SK-N-MC (cell line): ENCODE results near the gene MTREX.

ENCODE experiments used
- DNase-seq: peaks from one replicate; pipeline ENCODE4 v3.0.0-alpha.2; 2011; ENCODE audit warnings: low read depth, low spot score
- H3K27ac ChIP-seq: fragments of 200-600 bp; sonication (generic); 2 replicates; pipeline ENCODE4 v1.5.1; 2016; ENCODE audit warnings: mixed run types
- H3K36me3 ChIP-seq: fragments of 200-600 bp; sonication (generic); 2 replicates; pipeline ENCODE4 v1.6.1; 2017; ENCODE audit warnings: antibody characterized with exemption, low read length, mixed read lengths; ENCODE audit not compliant: insufficient read depth
- H3K4me3 ChIP-seq: fragments of 200-600 bp; sonication (generic); 2 replicates; pipeline ENCODE4 v1.5.1; 2016
- H3K9ac ChIP-seq: fragments of 200-600 bp; sonication (generic); 2 replicates; pipeline ENCODE4 v1.8.0; 2017; ENCODE audit warnings: mixed run types, mixed read lengths; ENCODE audit not compliant: insufficient read length
- H3K9me3 ChIP-seq: fragments of 200-600 bp; sonication (generic); 2 replicates; pipeline ENCODE4 v1.6.1; 2017; ENCODE audit warnings: low read depth, mild to moderate bottlenecking, antibody characterized with exemption, low read length, moderate library complexity, mixed read lengths
- EZH2 ChIP-seq: fragments of 200-600 bp; sonication (generic); IDR thresholded peaks from one replicate; pipeline ENCODE4 v1.6.1; 2017; ENCODE audit warnings: antibody characterized with exemption
- FOXP2 ChIP-seq: optimal IDR thresholded peaks from 2 replicates; pipeline ENCODE3; 2011; ENCODE audit warnings: mild to moderate bottlenecking, moderate library complexity; ENCODE audit not compliant: insufficient read depth; ENCODE audit errors: extremely low read length, control extremely low read depth
- POLR2AphosphoS5 ChIP-seq: IDR thresholded peaks from 2 replicates; pipeline ENCODE4 v1.6.1; 2012; ENCODE audit warnings: mild to moderate bottlenecking, low read depth, low read length, borderline replicate concordance

The MTREX gene

GRCh38 chr5:55446640-55447351, 139.0 kb downstream of the MTREX start:
- Histone ChIP-seq H3K4me3 (no peak overlapping the region), H3K9ac (no peak overlapping the region), H3K9me3 (no peaks in the 10 kb centered on the region), H3K36me3 (no peaks in the 10 kb centered on the region), H3K27ac (no peak overlapping the region)
- no peak for TF ChIP-seq EZH2
- TF ChIP-seq POLR2AphosphoS5 = no peak
- TF ChIP-seq FOXP2 = no peak
- no peak for DNase-seq

- H3K9me3 ChIP-seq = no peaks in the 10 kb centered on the region
- TF ChIP-seq POLR2AphosphoS5 (no peak), EZH2 (no peak), FOXP2 (no peak)
- no peak overlapping the region for H3K27ac ChIP-seq
- no peak overlapping the region for H3K9ac ChIP-seq
- H3K36me3 ChIP-seq = no peaks in the 10 kb centered on the region
- no peak for DNase-seq
- no peak overlapping the region for H3K4me3 ChIP-seq
Observed at GRCh38 chr5:55450050-55450765, 142.4 kb downstream of the MTREX start.

- Histone ChIP-seq H3K4me3 (no peak overlapping the region), H3K27ac (no peak overlapping the region), H3K36me3 (no peaks in the 10 kb centered on the region), H3K9me3 (no peaks in the 10 kb centered on the region), H3K9ac (no peak overlapping the region)
- TF ChIP-seq POLR2AphosphoS5 = no peak
- TF ChIP-seq EZH2 = no peak
- no peak for TF ChIP-seq FOXP2
- DNase-seq = no peak
Observed at GRCh38 chr5:55451976-55452375, 144.2 kb downstream of the MTREX start.

- TF ChIP-seq POLR2AphosphoS5 (no peak), FOXP2 (no peak), EZH2 (no peak)
- Histone ChIP-seq H3K4me3 (no peak overlapping the region), H3K9me3 (no peaks in the 10 kb centered on the region), H3K9ac (no peak overlapping the region), H3K36me3 (no peaks in the 10 kb centered on the region), H3K27ac (no peak overlapping the region)
- no peak for DNase-seq
Observed at GRCh38 chr5:55453211-55453610, 145.4 kb downstream of the MTREX start.

- no peak for DNase-seq
- H3K27ac ChIP-seq = no peak overlapping the region
- no peak overlapping the region for H3K9ac ChIP-seq
- H3K4me3 ChIP-seq = no peak overlapping the region
- H3K9me3 ChIP-seq = no peaks in the 10 kb centered on the region
- TF ChIP-seq POLR2AphosphoS5 = no peak
- TF ChIP-seq FOXP2 = no peak
- no peak for TF ChIP-seq EZH2
- no peaks in the 10 kb centered on the region for H3K36me3 ChIP-seq
Observed at GRCh38 chr5:55454282-55454681, 146.5 kb downstream of the MTREX start.

- no peak for TF ChIP-seq POLR2AphosphoS5
- TF ChIP-seq EZH2 = no peak
- no peak for TF ChIP-seq FOXP2
- Histone ChIP-seq H3K36me3 (no peaks in the 10 kb centered on the region), H3K4me3 (no peak overlapping the region), H3K9me3 (no peaks in the 10 kb centered on the region), H3K27ac (no peak overlapping the region), H3K9ac (no peak overlapping the region)
- DNase-seq = no peak
Observed at GRCh38 chr5:55456216-55456895, 148.6 kb downstream of the MTREX start.

- DNase-seq = no peak
- TF ChIP-seq FOXP2 = no peak
- no peak for TF ChIP-seq POLR2AphosphoS5
- no peak for TF ChIP-seq EZH2
- Histone ChIP-seq H3K4me3 (no peak overlapping the region), H3K9ac (no peak overlapping the region), H3K36me3 (no peaks in the 10 kb centered on the region), H3K9me3 (no peaks in the 10 kb centered on the region), H3K27ac (no peak overlapping the region)
Observed at GRCh38 chr5:55459572-55459971, 151.8 kb downstream of the MTREX start.

GRCh38 chr5:55463613-55464012, 155.8 kb downstream of the MTREX start:
- TF ChIP-seq FOXP2 (no peak), POLR2AphosphoS5 (no peak), EZH2 (no peak)
- Histone ChIP-seq H3K4me3 (no peak overlapping the region), H3K9me3 (no peaks in the 10 kb centered on the region), H3K27ac (no peak overlapping the region), H3K36me3 (no peaks in the 10 kb centered on the region), H3K9ac (no peak overlapping the region)
- DNase-seq = no peak
